Common myeloid progenitor, CD34-positive (primary cell): ENCODE measurements around the gene TTC17.
A peak's percentile ranks its signal among the peaks of the same experiment; 100 is the strongest.
"Not testable (repeated sequence)": the region's sequence is repeated elsewhere in the genome, so short reads cannot be mapped to it uniquely, and the experiment has no call there.

Source experiments
- CTCF ChIA-PET: fragments of 350-600 bp; sonication (Branson Sonifier 250); formaldehyde crosslinking; loops from one replicate; lab custom pipeline; 2021; ENCODE audit warnings: antibody characterized with exemption; lab: Charles Lee
- POLR2A ChIA-PET: fragments of 350-600 bp; sonication (Branson Sonifier 250); formaldehyde crosslinking; loops from one replicate; lab custom pipeline; 2021; ENCODE audit warnings: antibody characterized with exemption; lab: Charles Lee
- DNase-seq, 3 donors: peaks; one replicate each; pipeline versions ENCODE4 v3.0.0 to v3.0.0-alpha.2; 2013
- H3K27ac ChIP-seq, 2 experiments: 1 replicate in 1 of 2; 2 replicates in 1 of 2; pipeline ENCODE4 v1.7.0; 2013; ENCODE audit warnings: inconsistent platforms in 2 of 2, low read length in 2 of 2, mild to moderate bottlenecking in 2 of 2, low read depth in 1 of 2, moderate library complexity in 1 of 2; ENCODE audit not compliant: severe bottlenecking in 2 of 2, insufficient read depth in 1 of 2, poor library complexity in 1 of 2
- H3K27me3 ChIP-seq, 5 experiments: replicated peaks in 2 of 5; 1 replicate in 3 of 5; 2 replicates in 2 of 5; pipeline versions ENCODE4 v1.6.1 to v1.7.0; 2013; ENCODE audit warnings: low read length in 4 of 5, mild to moderate bottlenecking in 2 of 5, moderate library complexity in 2 of 5, inconsistent platforms in 1 of 5; ENCODE audit not compliant: insufficient read depth in 5 of 5, control insufficient read depth in 4 of 5
- H3K36me3 ChIP-seq, 4 experiments: 1 replicate in 2 of 4; 2 replicates in 2 of 4; pipeline versions ENCODE4 v1.6.1 to v1.7.0; 2013; ENCODE audit warnings: low read length in 3 of 4, control low read depth in 1 of 4, mild to moderate bottlenecking in 1 of 4; ENCODE audit not compliant: control insufficient read depth in 4 of 4, insufficient read depth in 4 of 4
- H3K4me1 ChIP-seq, 4 experiments: 1 replicate in 3 of 4; 2 replicates in 1 of 4; pipeline versions ENCODE4 v1.6.1 to v1.7.1; 2013; ENCODE audit warnings: low read length in 3 of 4, mild to moderate bottlenecking in 3 of 4, control low read depth in 1 of 4, inconsistent platforms in 1 of 4, moderate library complexity in 1 of 4; ENCODE audit not compliant: control insufficient read depth in 4 of 4, insufficient read depth in 4 of 4; ENCODE audit errors: control extremely low read depth in 1 of 4
- H3K4me3 ChIP-seq, 7 experiments: 1 replicate in 4 of 7; 2 replicates in 3 of 7; pipeline versions ENCODE4 v1.5.1 to v1.7.0; 2013; ENCODE audit warnings: mild to moderate bottlenecking in 7 of 7, low read length in 6 of 7, moderate library complexity in 6 of 7, inconsistent platforms in 2 of 7, low read depth in 2 of 7, control low read depth in 1 of 7; ENCODE audit not compliant: insufficient read depth in 4 of 7, control insufficient read depth in 1 of 7; ENCODE audit errors: extremely low read depth in 1 of 7
- H3K9me3 ChIP-seq, 5 experiments: 1 replicate in 4 of 5; 2 replicates in 1 of 5; pipeline versions ENCODE4 v1.6.1 to v1.7.1; 2013; ENCODE audit warnings: low read length in 4 of 5, mild to moderate bottlenecking in 2 of 5, inconsistent platforms in 1 of 5, low read depth in 1 of 5, moderate library complexity in 1 of 5; ENCODE audit not compliant: control insufficient read depth in 4 of 5, insufficient read depth in 2 of 5; ENCODE audit errors: control extremely low read depth in 1 of 5
- WGBS: methylation state at CpG from one replicate; pipeline ENCODE4 v1.1.5; 2013; ENCODE audit not compliant: insufficient coverage; 5-methylcytosine and 5-hydroxymethylcytosine counted together

Gene TTC17

DNA sequence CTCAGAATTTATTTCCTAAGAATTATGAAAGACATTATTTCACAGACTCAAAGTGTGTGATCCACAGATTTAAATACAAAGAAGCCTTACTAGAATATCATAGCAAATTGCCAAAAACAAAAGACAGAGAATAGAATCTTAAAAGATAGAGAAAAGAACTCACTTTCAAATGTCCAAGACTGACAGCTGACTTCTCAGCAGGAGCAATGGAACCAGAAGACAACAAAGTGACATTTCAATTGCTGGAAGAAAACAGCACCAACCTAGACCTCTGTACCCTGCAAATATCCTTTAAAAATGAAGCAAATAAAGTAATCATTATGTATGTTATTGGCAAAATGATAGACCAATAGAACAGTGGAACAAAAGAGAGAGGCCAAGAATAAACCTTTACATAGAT, 109.2 kb downstream of the TTC17 start:
- no peaks in the 10 kb centered on the region for H3K4me1 ChIP-seq
- no peak overlapping the region for H3K27ac ChIP-seq
- POLR2A ChIA-PET = no interaction called here
- no peaks in the 10 kb centered on the region for H3K27me3 ChIP-seq
- peaks cover 7 to 50% (median 12%) of the 10 kb centered on the region in 5 experiments for H3K9me3 ChIP-seq
- peak in 2 of 3 donors; percentile 19 to 46 for DNase-seq
- CTCF ChIA-PET = no interaction called here
- H3K36me3 ChIP-seq = peaks cover 12 to 60% (median 26%) of the 10 kb centered on the region in 4 experiments
- H3K4me3 ChIP-seq = no peak overlapping the region

GRCh38 chr11:43477491-43477890, 118.8 kb downstream of the TTC17 start:
- H3K36me3 ChIP-seq = peaks cover 0 to 17% (median 10%) of the 10 kb centered on the region in 4 experiments
- H3K4me3 ChIP-seq, H3K27me3 ChIP-seq, H3K4me1 ChIP-seq, H3K27ac ChIP-seq, CTCF ChIA-PET, DNase-seq, POLR2A ChIA-PET: not testable (repeated sequence)
- peaks cover 5 to 39% (median 9%) of the 10 kb centered on the region in 5 experiments for H3K9me3 ChIP-seq
- WGBS = no CpG with 5 or more reads among the region's 5 CpGs

GRCh38 chr11:43486141-43486540, 127.4 kb downstream of the TTC17 start:
- DNase-seq = no peak
- Histone ChIP-seq H3K4me1 (no peaks in the 10 kb centered on the region), H3K27me3 (no peaks in the 10 kb centered on the region), H3K9me3 (peaks cover 0 to 4% (median 0%) of the 10 kb centered on the region in 5 experiments), H3K36me3 (peaks cover 8 to 29% (median 19%) of the 10 kb centered on the region in 4 experiments), H3K4me3 (no peak overlapping the region), H3K27ac (no peak overlapping the region)
- ChIA-PET CTCF (no interaction called here), POLR2A (no interaction called here)
- WGBS = 100% methylated on average over 1 of the region's 6 CpGs

GRCh38 chr11:43489869-43490465, 131.2 kb downstream of the TTC17 start:
- DNase-seq = no peak
- Histone ChIP-seq H3K27me3 (no peaks in the 10 kb centered on the region), H3K4me3 (no peak overlapping the region), H3K9me3 (no peaks in the 10 kb centered on the region), H3K36me3 (peaks cover 26 to 59% (median 42%) of the 10 kb centered on the region in 4 experiments), H3K27ac (no peak overlapping the region), H3K4me1 (no peaks in the 10 kb centered on the region)
- WGBS = 98% methylated on average over 4 of the region's 5 CpGs
- ChIA-PET CTCF (no interaction called here), POLR2A (no interaction called here)

DNA sequence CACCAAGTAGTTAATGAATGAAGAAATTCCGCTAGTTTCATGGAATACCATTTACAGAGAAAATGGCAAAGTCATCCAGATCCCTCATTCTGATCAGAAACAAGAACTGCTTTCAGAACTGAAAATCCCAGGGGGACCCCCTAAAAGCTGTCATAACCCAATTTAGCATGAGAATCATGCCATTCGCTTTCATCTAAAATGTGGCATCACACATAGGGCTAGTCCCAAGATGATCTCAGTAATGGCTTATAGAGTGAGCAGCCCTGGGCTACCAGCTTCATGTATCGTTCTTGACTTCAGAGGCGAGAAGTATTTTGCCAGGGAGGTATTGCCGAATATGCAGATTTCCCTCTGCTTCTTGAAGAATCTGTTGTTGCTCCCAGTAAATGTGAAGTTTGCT, 134.0 kb downstream of the TTC17 start:
- 100% methylated on average over 3 of the region's 5 CpGs for WGBS
- POLR2A ChIA-PET = no interaction called here
- Histone ChIP-seq H3K9me3 (no peaks in the 10 kb centered on the region), H3K4me3 (no peak overlapping the region), H3K4me1 (no peaks in the 10 kb centered on the region), H3K27me3 (no peaks in the 10 kb centered on the region), H3K36me3 (peaks cover 28 to 56% (median 39%) of the 10 kb centered on the region in 4 experiments), H3K27ac (no peak overlapping the region)
- CTCF ChIA-PET = no interaction called here
- no peak for DNase-seq

GRCh38 chr11:43493431-43493830, 134.7 kb downstream of the TTC17 start:
- no peaks in the 10 kb centered on the region for H3K27me3 ChIP-seq
- DNase-seq = no peak
- H3K36me3 ChIP-seq = peaks cover 28 to 53% (median 39%) of the 10 kb centered on the region in 4 experiments
- H3K27ac ChIP-seq = no peak overlapping the region
- 85% methylated on average over 5 of the region's 5 CpGs for WGBS
- no peaks in the 10 kb centered on the region for H3K9me3 ChIP-seq
- H3K4me3 ChIP-seq = no peak overlapping the region
- H3K4me1 ChIP-seq = no peaks in the 10 kb centered on the region
- ChIA-PET POLR2A (no interaction called here), CTCF (no interaction called here)

DNA sequence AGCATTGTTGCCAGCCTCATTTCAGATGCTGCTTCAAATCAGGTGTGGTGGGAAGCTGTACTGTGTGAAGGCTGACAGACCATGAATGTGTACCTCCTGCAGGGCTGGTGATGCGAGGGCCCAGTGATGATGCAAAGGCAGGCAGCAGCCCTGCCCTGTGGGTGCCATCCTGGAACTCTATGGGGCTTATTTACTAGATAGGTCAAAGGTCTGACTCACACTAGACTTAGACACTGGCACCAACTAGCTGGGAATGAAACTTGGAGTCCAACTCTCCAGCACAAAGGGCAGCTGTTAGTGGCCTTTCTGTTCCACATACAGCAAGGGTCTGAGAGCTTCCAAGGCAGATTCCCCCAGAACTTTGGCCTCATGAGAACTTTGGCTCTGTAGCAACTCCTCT, 138.4 kb downstream of the TTC17 start:
- CTCF ChIA-PET = interaction anchor here (1.4 kb wide), 1 partner anchor 10 kb away, joined by 3 read pairs; no protein-coding TSS in a partner anchor
- H3K4me1 ChIP-seq = no peaks in the 10 kb centered on the region
- H3K27me3 ChIP-seq = no peaks in the 10 kb centered on the region
- POLR2A ChIA-PET = no interaction called here
- peaks cover 13 to 28% (median 22%) of the 10 kb centered on the region in 4 experiments for H3K36me3 ChIP-seq
- H3K4me3 ChIP-seq = no peak overlapping the region
- no peak overlapping the region for H3K27ac ChIP-seq
- peaks cover 0 to 3% (median 0%) of the 10 kb centered on the region in 5 experiments for H3K9me3 ChIP-seq
- DNase-seq = no peak
- WGBS = 100% methylated on average over 1 of the region's 1 CpG
